ENCODE data around the gene PDZD7.

Gene PDZD7

GRCh38 chr10:100986952-100987684 lies 43.8 kb downstream of the PDZD7 start, which contains the start of the genes MRPL43 and TWNK:
MRPL43 (minus strand) TSS chr10:100987497; CDS start chr10:100987443, 54 bp downstream.
TWNK (plus strand) TSS chr10:100987543; CDS start chr10:100988211, 668 bp downstream.
- peak within 1 kb of the TSS; percentile 67; the same call in 1 of the 2 replicates for H3K27ac ChIP-seq (ENCODE audit: low read length)
- peak within 1 kb of the TSS; percentile 83 for H3K9ac ChIP-seq (ENCODE audit: low read length)
- DNase-seq = peak; percentile 88
- H3F3A ChIP-seq (ENCODE audit: insufficient read depth, low read length) = 0 out of 2 replicates have a peak, but pooled peaks cover 4% of the 10 kb centered on the region
- peaks cover 58% of the 10 kb centered on the region for H3K79me2 ChIP-seq (ENCODE audit: low read length)
- H3K4me3 ChIP-seq (ENCODE audit: low read length) = peak within 1 kb of the TSS; percentile 100
- H3K4me1 ChIP-seq (ENCODE audit: low read length) = peaks cover 21% of the 10 kb centered on the region
- peaks cover 8% of the 10 kb centered on the region; the same call in 1 of the 2 replicates for H3K36me3 ChIP-seq (replicated peaks; ENCODE audit: insufficient read depth, low read length)
- peak within 1 kb of the TSS; percentile 100 for H2AFZ ChIP-seq (ENCODE audit: low read length)
- H3K27me3 ChIP-seq (replicated peaks; ENCODE audit: insufficient read depth, low read length) = no peaks in the 10 kb centered on the region
- H4K20me1 ChIP-seq (ENCODE audit: insufficient read depth, low read length) = no peaks in the 10 kb centered on the region
- H3K9me2 ChIP-seq (replicated peaks; ENCODE audit: insufficient read depth, low read length) = no peaks in the 10 kb centered on the region
- TF ChIP-seq EZH2phosphoT487 (IDR thresholded peaks at IDR 0.05; ENCODE audit: low read length) (no peak), EZH2 (optimal IDR thresholded peaks at IDR 0.05; ENCODE audit: low read depth, low read length) (no peak), CTCF (IDR thresholded peaks at IDR 0.05; ENCODE audit: low read length) (no peak)
- H3K9me3 ChIP-seq (replicated peaks; ENCODE audit: insufficient read depth, low read length) = no peaks in the 10 kb centered on the region
- H3K4me2 ChIP-seq (ENCODE audit: low read depth, low read length) = peak within 1 kb of the TSS; percentile 99

- Histone ChIP-seq H3K4me2 (ENCODE audit: low read depth, low read length) (peak overlapping the region; percentile 99), H3K4me1 (ENCODE audit: low read length) (peaks cover 21% of the 10 kb centered on the region), H3F3A (ENCODE audit: insufficient read depth, low read length) (0 out of 2 replicates have a peak, but pooled peaks cover 4% of the 10 kb centered on the region), H3K79me2 (ENCODE audit: low read length) (peaks cover 58% of the 10 kb centered on the region), H3K9me3 (replicated peaks; ENCODE audit: insufficient read depth, low read length) (no peaks in the 10 kb centered on the region), H3K27ac (ENCODE audit: low read length) (no peak overlapping the region), H4K20me1 (ENCODE audit: insufficient read depth, low read length) (no peaks in the 10 kb centered on the region), H3K9ac (ENCODE audit: low read length) (peak overlapping the region; percentile 83), H3K4me3 (ENCODE audit: low read length) (peak overlapping the region; percentile 100), H3K9me2 (replicated peaks; ENCODE audit: insufficient read depth, low read length) (no peaks in the 10 kb centered on the region), H3K27me3 (replicated peaks; ENCODE audit: insufficient read depth, low read length) (no peaks in the 10 kb centered on the region), H3K36me3 (replicated peaks; ENCODE audit: insufficient read depth, low read length) (peaks cover 8% of the 10 kb centered on the region; the same call in 1 of the 2 replicates), H2AFZ (ENCODE audit: low read length) (peak overlapping the region; percentile 100)
- TF ChIP-seq EZH2phosphoT487 (IDR thresholded peaks at IDR 0.05; ENCODE audit: low read length) (no peak), CTCF (IDR thresholded peaks at IDR 0.05; ENCODE audit: low read length) (no peak), EZH2 (optimal IDR thresholded peaks at IDR 0.05; ENCODE audit: low read depth, low read length) (no peak)
- DNase-seq = peak; percentile 6
These were observed 44.3 kb downstream of the PDZD7 start for GRCh38 chr10:100986623-100986951.

GRCh38 chr10:100985336-100985735 lies 45.6 kb downstream of the PDZD7 start:
- Histone ChIP-seq H3K4me2 (ENCODE audit: low read depth, low read length) (no peak overlapping the region), H3K9ac (ENCODE audit: low read length) (no peak overlapping the region), H3K27me3 (replicated peaks; ENCODE audit: insufficient read depth, low read length) (no peaks in the 10 kb centered on the region)

More at GRCh38 chr10:100985336-100985735, 45.6 kb downstream of the PDZD7 start:
- DNase-seq = no peak
- no peak overlapping the region for H2AFZ ChIP-seq (ENCODE audit: low read length)
- peaks cover 21% of the 10 kb centered on the region for H3K4me1 ChIP-seq (ENCODE audit: low read length)
- H3F3A ChIP-seq (ENCODE audit: insufficient read depth, low read length) = 0 out of 2 replicates have a peak, but pooled peaks cover 4% of the 10 kb centered on the region
- H3K9me3 ChIP-seq (replicated peaks; ENCODE audit: insufficient read depth, low read length) = no peaks in the 10 kb centered on the region
- H3K79me2 ChIP-seq (ENCODE audit: low read length) = peaks cover 47% of the 10 kb centered on the region
- H3K27ac ChIP-seq (ENCODE audit: low read length) = no peak overlapping the region
- no peaks in the 10 kb centered on the region for H4K20me1 ChIP-seq (ENCODE audit: insufficient read depth, low read length)
- H3K9me2 ChIP-seq (replicated peaks; ENCODE audit: insufficient read depth, low read length) = no peaks in the 10 kb centered on the region
- H3K36me3 ChIP-seq (replicated peaks; ENCODE audit: insufficient read depth, low read length) = 0 out of 2 replicates have a peak, but pooled peaks cover under 1% of the 10 kb centered on the region
- TF ChIP-seq CTCF (IDR thresholded peaks at IDR 0.05; ENCODE audit: low read length) (no peak), EZH2 (optimal IDR thresholded peaks at IDR 0.05; ENCODE audit: low read depth, low read length) (no peak), EZH2phosphoT487 (IDR thresholded peaks at IDR 0.05; ENCODE audit: low read length) (no peak)
- no peak overlapping the region for H3K4me3 ChIP-seq (ENCODE audit: low read length)
